ENCODE results near the gene CELA2B. TPM values are rescaled to one million over a fixed set of nuclear protein-coding genes. Genes with fewer than 3 reads are reported as not detected.

Gene CELA2B
- total and polyA plus RNA-seq, 10 of the 15 experiments (the other 5 are each of a cell fraction or from before 2014, with no cell fraction given), result not detected

GRCh38 chr1:15442119-15442518, 33.8 kb upstream of the CELA2B start:
- FAIRE-seq (no peak), ATAC-seq (no peak), DNase-seq (ENCODE audit: low read depth, low spot score) (no peak)
- no TSS peak for BruUV-seq (replicated peaks)
- ChIA-PET SMC1A (ENCODE audit: uncharacterized antibody, unreplicated experiment) (interaction anchor here (1.6 kb wide), 1 partner anchor 119 kb away, joined by 4 read pairs; no protein-coding TSS in a partner anchor), RAD21 (ENCODE audit: unreplicated experiment) (no interaction called here), CTCF (interaction anchor here (0.9 to 1.6 kb wide), 2 partner anchors 10 to 14 kb away, joined by 3 to 6 read pairs; no protein-coding TSS in a partner anchor), POLR2A (interaction anchor here (1.1 kb wide), 1 partner anchor 11 kb away, joined by 3 read pairs; no protein-coding TSS in a partner anchor)
- TF ChIP-seq NBN (IDR thresholded peaks at IDR 0.05) (no peak), MTA2 (IDR thresholded peaks at IDR 0.05; ENCODE audit: low read depth) (no peak), SMAD5 (IDR thresholded peaks at IDR 0.05; ENCODE audit: low read depth) (no peak), MEF2A (IDR thresholded peaks at IDR 0.05; ENCODE audit: insufficient read depth, low read depth, low read length) (no peak), HDAC2 (IDR thresholded peaks at IDR 0.05) (no peak), WRNIP1 (IDR thresholded peaks at IDR 0.05; ENCODE audit: borderline replicate concordance, low read depth, low read length) (no peak), POLR2A (IDR thresholded peaks at IDR 0.05; ENCODE audit: low read depth, low read length) (no peak), BMI1 (IDR thresholded peaks at IDR 0.05; ENCODE audit: borderline replicate concordance) (no peak), SUZ12 (IDR thresholded peaks at IDR 0.05; ENCODE audit: unreplicated experiment) (no peak), PAX8 (IDR thresholded peaks at IDR 0.05) (no peak), TCF7 (IDR thresholded peaks at IDR 0.05; ENCODE audit: borderline replicate concordance) (no peak), TBL1XR1 (IDR thresholded peaks at IDR 0.05; ENCODE audit: low read depth, low read length) (no peak)
- TF ChIP-seq, protein P1, sequence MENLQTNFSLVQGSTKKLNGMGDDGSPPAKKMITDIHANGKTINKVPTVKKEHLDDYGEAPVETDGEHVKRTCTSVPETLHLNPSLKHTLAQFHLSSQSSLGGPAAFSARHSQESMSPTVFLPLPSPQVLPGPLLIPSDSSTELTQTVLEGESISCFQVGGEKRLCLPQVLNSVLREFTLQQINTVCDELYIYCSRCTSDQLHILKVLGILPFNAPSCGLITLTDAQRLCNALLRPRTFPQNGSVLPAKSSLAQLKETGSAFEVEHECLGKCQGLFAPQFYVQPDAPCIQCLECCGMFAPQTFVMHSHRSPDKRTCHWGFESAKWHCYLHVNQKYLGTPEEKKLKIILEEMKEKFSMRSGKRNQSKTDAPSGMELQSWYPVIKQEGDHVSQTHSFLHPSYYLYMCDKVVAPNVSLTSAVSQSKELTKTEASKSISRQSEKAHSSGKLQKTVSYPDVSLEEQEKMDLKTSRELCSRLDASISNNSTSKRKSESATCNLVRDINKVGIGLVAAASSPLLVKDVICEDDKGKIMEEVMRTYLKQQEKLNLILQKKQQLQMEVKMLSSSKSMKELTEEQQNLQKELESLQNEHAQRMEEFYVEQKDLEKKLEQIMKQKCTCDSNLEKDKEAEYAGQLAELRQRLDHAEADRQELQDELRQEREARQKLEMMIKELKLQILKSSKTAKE (IDR thresholded peaks at IDR 0.05; ENCODE audit: low read depth, poor library complexity, severe bottlenecking), result no peak
- H4K20me1 ChIP-seq (ENCODE audit: control insufficient read depth, insufficient read depth), result no peaks in the 10 kb centered on the region
- in situ Hi-C loops (cut with MboI), result no loop called here
- intact Hi-C loops (cut with micrococcal nuclease; ENCODE audit: unreplicated experiment), result no loop called here
- WGBS (ENCODE audit: insufficient coverage, insufficient replicate concordance, low lambda C conversion rate, missing lambda C conversion rate), result 60% methylated on average over 8 of the region's 8 CpGs
- H3K9ac ChIP-seq (ENCODE audit: control insufficient read depth, insufficient read depth, low read length), result no peak overlapping the region
- H3K4me1 ChIP-seq (ENCODE audit: control insufficient read depth, insufficient read depth, low read length), result no peaks in the 10 kb centered on the region
- H3K4me3 ChIP-seq, result no peak overlapping the region
- no peak overlapping the region for H2AFZ ChIP-seq (ENCODE audit: control insufficient read depth, low read depth, low read length)
- H3K4me2 ChIP-seq (ENCODE audit: control insufficient read depth, insufficient read depth), result no peak overlapping the region
- no peaks in the 10 kb centered on the region for H3K9me3 ChIP-seq (replicated peaks; ENCODE audit: control insufficient read depth, insufficient read depth, low read length)
- no peaks in the 10 kb centered on the region for H3K36me3 ChIP-seq (ENCODE audit: control insufficient read depth in 2 of 2, insufficient read depth in 2 of 2, low read length in 1 of 2)
- no peaks in the 10 kb centered on the region; a peak in 1 of 4 replicates for H3K27me3 ChIP-seq (replicated peaks in 1 of 2; ENCODE audit: control insufficient read depth in 2 of 2, insufficient read depth in 2 of 2, low read length in 1 of 2)
- H3K27ac ChIP-seq (ENCODE audit: control insufficient read depth, insufficient read depth), result no peak overlapping the region
- H3K79me2 ChIP-seq (ENCODE audit: control insufficient read depth, insufficient read depth, low read length), result no peaks in the 10 kb centered on the region

All from GM12878 (cell line).